Spleen (tissue), 13 donors: ENCODE measurements around the gene UCK1. TPM values are rescaled to one million over a fixed set of nuclear protein-coding genes. Genes with fewer than 3 reads are reported as not detected.

Experiments used
- DNase-seq: peaks from one replicate; pipeline ENCODE4 v3.0.0-alpha.2; 2020
- H3K27ac ChIP-seq, 8 donors: fragments of 200-600 bp; sonication (generic) in 7 of 8; 1 replicate in 4 of 8; 2 replicates in 4 of 8; pipeline versions ENCODE4 v1.5.0 to v1.8.0; 2016 to 2021; ENCODE audit warnings: inconsistent platforms in 4 of 8, mild to moderate bottlenecking in 4 of 8, moderate library complexity in 1 of 8
- H3K27me3 ChIP-seq, 7 donors: fragments of 200-600 bp; sonication (generic) in 6 of 7; replicated peaks in 1 of 7; 1 replicate in 4 of 7; 2 replicates in 3 of 7; pipeline versions ENCODE4 v1.5.0 to v1.8.0; 2016 to 2021; ENCODE audit warnings: inconsistent platforms in 3 of 7, mild to moderate bottlenecking in 1 of 7
- H3K36me3 ChIP-seq, 6 donors: fragments of 200-600 bp; sonication (generic) in 5 of 6; 1 replicate in 4 of 6; 2 replicates in 2 of 6; pipeline versions ENCODE4 v1.5.0 to v1.8.0; 2016 to 2021; ENCODE audit warnings: inconsistent platforms in 2 of 6
- H3K4me1 ChIP-seq, 6 donors: fragments of 200-600 bp; sonication (generic) in 5 of 6; 1 replicate in 3 of 6; 2 replicates in 3 of 6; pipeline versions ENCODE4 v1.5.0 to v1.8.0; 2016 to 2021; ENCODE audit warnings: inconsistent platforms in 3 of 6
- H3K4me3 ChIP-seq, 8 donors: fragments of 200-600 bp; sonication (generic) in 7 of 8; 1 replicate in 4 of 8; 2 replicates in 4 of 8; pipeline versions ENCODE4 v1.5.0 to v1.8.0; 2016 to 2021; ENCODE audit warnings: inconsistent platforms in 4 of 8, mild to moderate bottlenecking in 4 of 8, moderate library complexity in 2 of 8
- H3K9me3 ChIP-seq, 8 donors: fragments of 200-600 bp; sonication (generic) in 7 of 8; 1 replicate in 4 of 8; 2 replicates in 4 of 8; pipeline versions ENCODE4 v1.5.0 to v1.8.0; 2016 to 2021; ENCODE audit warnings: inconsistent platforms in 4 of 8
- CTCF ChIP-seq, 11 experiments: fragments of 200-600 bp in 7 of 11; fragments of 450-650 bp in 4 of 11; sonication (generic) in 4 of 11; IDR thresholded peaks in 8 of 11; conservative IDR thresholded peaks in 3 of 11; 1 replicate in 7 of 11; 2 replicates in 4 of 11; pipeline versions ENCODE4 v1.4.0 to v1.8.0; 2016 to 2021; ENCODE audit warnings: antibody characterized with exemption in 11 of 11, inconsistent platforms in 4 of 11, mild to moderate bottlenecking in 1 of 11
- POLR2A ChIP-seq, 3 donors: fragments of 450-650 bp; IDR thresholded peaks; one replicate each; pipeline ENCODE4 v1.5.1; 2017; ENCODE audit warnings: antibody characterized with exemption in 3 of 3, mild to moderate bottlenecking in 1 of 3
- POLR2AphosphoS5 ChIP-seq, 3 donors: sonication (generic); formaldehyde crosslinking; IDR thresholded peaks; one replicate each; pipeline ENCODE4 v1.5.1; 2017; ENCODE audit warnings: antibody characterized with exemption in 3 of 3
- WGBS, 5 donors: extraction: QIAGEN DNeasy Blood & Tissue Kit in 3 of 5; methylation state at CpG; one replicate each; pipeline versions ENCODE4 v1.1.5 to v1.1.7; 2013 to 2018; 5-methylcytosine and 5-hydroxymethylcytosine counted together
- intact Hi-C: fragments of 100-400 bp; cut with DNase I; formaldehyde crosslinking; loops from one replicate; pipeline ENCODE4 v1.15.0; 2023; ENCODE audit warnings: low total_unique reads
- long read RNA-seq, 2 donors: transcript quantifications; one replicate each; lab custom pipeline, GENCODE V29; 2026
- polyA plus RNA-seq, 3 donors: library from polyadenylated mRNA; stranded (reverse); fragments of 200-250 nt; gene quantifications; one replicate each; pipeline ENCODE4 v1.2.1, GENCODE V29; 2013
- total RNA-seq, 7 donors: library from RNA; depleted of rRNA in 3 of 7; stranded (reverse); fragments of >200 nt in 3 of 7; fragmentation: NEBNext Ultra II Directional in 4 of 7; extraction: Animal tissue kit (Norgen Biotek cat#: 25700) in 4 of 7; gene quantifications; one replicate each; pipeline versions ENCODE4 v1.1.0 to v1.2.1, GENCODE V29; 2016 to 2021
- donor health status: healthy with polysubstance abuse.
- donor health status: DM: no; HTN: no; CAD: no; lungs with moderate emphysema.
- donor health status: DM: no; HTN: no; CAD: no.
- donor health status: Bipolar disorder and iron deficiency.
- donor health status: healthy.
- donor health status: DM: no; HTN: no; CAD: no.
- donor health status: DM: yes; HTN: yes; CAD: no.

The UCK1 gene
- total RNA-seq: 10 to 100 TPM; 20.3 to 32.9 (median 25.0) TPM
- 10 to 100 TPM; 21.1 to 24.2 (median 21.5) TPM for polyA plus RNA-seq
- long read RNA-seq, donor 1, partial matches to known transcripts: 0 of 4 reads
- long read RNA-seq, donor 1, other reads (novel, unspliced or antisense): 0 of 4 reads
- long read RNA-seq, donor 2, transcript UCK1-204 (7 exons, 2,167 nt): major isoform, 7 of 9 reads
- long read RNA-seq, donor 2, partial matches to known transcripts: 0 of 9 reads
- long read RNA-seq, donor 2, other reads (novel, unspliced or antisense): 0 of 9 reads

- 2 to 12% (median 10%) methylated on average over 35 to 103 of the region's 103 CpGs; no CpG with 5 or more reads in 1 of the 5 donors for WGBS, 5 donors
- intact Hi-C loops: no loop called here
- no peaks in the 10 kb centered on the region for H3K9me3 ChIP-seq
- H3K36me3 ChIP-seq: peaks cover 0 to 39% (median 34%) of the 10 kb centered on the region in 6 donors
- DNase-seq: peak; percentile 93
- peak within 1 kb of the TSS; percentile 75 to 93 (median 84) for H3K27ac ChIP-seq
- H3K4me1 ChIP-seq: peaks cover 10 to 49% (median 27%) of the 10 kb centered on the region in 6 donors
- H3K27me3 ChIP-seq: no peaks in the 10 kb centered on the region
- TF ChIP-seq POLR2A (IDR thresholded peaks at IDR 0.05) (peak in 2 of 3 donors; percentile 7 to 32), CTCF (IDR thresholded peaks at IDR 0.05 in 8 of 11, conservative IDR thresholded peaks at IDR 0.05 in 3 of 11) (peak in 3 of 11 experiments; percentile 4 to 17 (median 7)), POLR2AphosphoS5 (IDR thresholded peaks at IDR 0.05) (peak; percentile 85 to 90 (median 88))
- peak within 1 kb of the TSS; percentile 78 to 99 (median 96) for H3K4me3 ChIP-seq
Observed at GRCh38 chr9:131530920-131531832, at the start of gene UCK1. Gene UCK1, minus strand, starts transcription at chr9:131531263. Its CDS starts 89 bp downstream, at chr9:131531174.

GRCh38 chr9:131580358-131580757, 49.3 kb upstream of the UCK1 start:
- intact Hi-C loops: no loop called here
- peaks cover 8 to 100% (median 77%) of the 10 kb centered on the region in 6 donors for H3K36me3 ChIP-seq
- H3K4me1 ChIP-seq: peaks cover 17 to 51% (median 37%) of the 10 kb centered on the region in 6 donors
- no peaks in the 10 kb centered on the region for H3K27me3 ChIP-seq
- DNase-seq: no peak
- WGBS, 5 donors: 96 to 100% (median 98%) methylated on average over 9 of the region's 9 CpGs
- no peaks in the 10 kb centered on the region for H3K9me3 ChIP-seq
- peak overlapping the region in 2 of 8 donors; percentile 75 to 89 for H3K27ac ChIP-seq
- no peak overlapping the region for H3K4me3 ChIP-seq
- TF ChIP-seq CTCF (IDR thresholded peaks at IDR 0.05 in 8 of 11, conservative IDR thresholded peaks at IDR 0.05 in 3 of 11) (no peak), POLR2A (IDR thresholded peaks at IDR 0.05) (no peak), POLR2AphosphoS5 (IDR thresholded peaks at IDR 0.05) (no peak)

- peaks cover 12 to 49% (median 32%) of the 10 kb centered on the region in 6 donors for H3K4me1 ChIP-seq
- H3K27ac ChIP-seq: peak overlapping the region in 5 of 8 donors; percentile 62 to 89 (median 79)
- WGBS, 5 donors: 80 to 100% (median 91%) methylated on average over 1 to 8 of the region's 8 CpGs
- TF ChIP-seq POLR2AphosphoS5 (IDR thresholded peaks at IDR 0.05) (no peak), CTCF (IDR thresholded peaks at IDR 0.05 in 8 of 11, conservative IDR thresholded peaks at IDR 0.05 in 3 of 11) (no peak), POLR2A (IDR thresholded peaks at IDR 0.05) (no peak)
- no peak for DNase-seq
- H3K27me3 ChIP-seq: no peaks in the 10 kb centered on the region
- no peak overlapping the region for H3K4me3 ChIP-seq
- intact Hi-C loops: no loop called here
- no peaks in the 10 kb centered on the region for H3K9me3 ChIP-seq
- H3K36me3 ChIP-seq: peaks cover 8 to 100% (median 78%) of the 10 kb centered on the region in 6 donors
Observed at GRCh38 chr9:131579789-131580211, 48.7 kb upstream of the UCK1 start.
